Brain microvascular endothelial cell (primary cell): ENCODE measurements around the gene ITGB7.
A peak's percentile ranks its signal among the peaks of the same experiment; 100 is the strongest.

Experiments
- DNase-seq: peaks from one replicate; pipeline ENCODE4 v3.0.0-alpha.2; 2020
- H3K27ac ChIP-seq: fragments of 250-450 bp; sonication (Bioruptor Pico); 2 replicates; pipeline ENCODE4 v1.5.1; 2020; ENCODE audit warnings: mild to moderate bottlenecking, moderate library complexity
- H3K27me3 ChIP-seq: fragments of 250-450 bp; sonication (Bioruptor Pico); replicated peaks from 2 replicates; pipeline ENCODE4 v1.5.1; 2020; ENCODE audit warnings: mild to moderate bottlenecking
- H3K36me3 ChIP-seq: fragments of 250-450 bp; sonication (Bioruptor Pico); replicated peaks from 2 replicates; pipeline ENCODE4 v1.5.1; 2020; ENCODE audit warnings: mild to moderate bottlenecking
- H3K4me3 ChIP-seq: 2 replicates; pipeline ENCODE4 v1.5.1; 2011; ENCODE audit warnings: low read depth, mild to moderate bottlenecking, control low read depth, low read length, moderate library complexity
- in situ Hi-C: cut with HindIII; loops from 2 replicates; pipeline ENCODE4 v1.10.0; 2017; ENCODE audit warnings: low sequenced_read_pairs, low pct_ligation_motif_present
- TF ChIP-seq, protein P1 (sequence below): IDR thresholded peaks from 2 replicates; pipeline ENCODE4 v1.5.1; 2011; ENCODE audit warnings: low read depth, mild to moderate bottlenecking, moderate library complexity, low read length, control low read depth, inconsistent platforms; ENCODE audit errors: missing control alignments

Gene ITGB7

GRCh38 chr12:53159195-53159839 is 47.7 kb downstream of the ITGB7 start:
- Histone ChIP-seq H3K27me3 (no peaks in the 10 kb centered on the region), H3K36me3 (no peaks in the 10 kb centered on the region), H3K27ac (no peak overlapping the region), H3K4me3 (no peak overlapping the region)
- in situ Hi-C loops, result no loop called here
- TF ChIP-seq, protein P1, sequence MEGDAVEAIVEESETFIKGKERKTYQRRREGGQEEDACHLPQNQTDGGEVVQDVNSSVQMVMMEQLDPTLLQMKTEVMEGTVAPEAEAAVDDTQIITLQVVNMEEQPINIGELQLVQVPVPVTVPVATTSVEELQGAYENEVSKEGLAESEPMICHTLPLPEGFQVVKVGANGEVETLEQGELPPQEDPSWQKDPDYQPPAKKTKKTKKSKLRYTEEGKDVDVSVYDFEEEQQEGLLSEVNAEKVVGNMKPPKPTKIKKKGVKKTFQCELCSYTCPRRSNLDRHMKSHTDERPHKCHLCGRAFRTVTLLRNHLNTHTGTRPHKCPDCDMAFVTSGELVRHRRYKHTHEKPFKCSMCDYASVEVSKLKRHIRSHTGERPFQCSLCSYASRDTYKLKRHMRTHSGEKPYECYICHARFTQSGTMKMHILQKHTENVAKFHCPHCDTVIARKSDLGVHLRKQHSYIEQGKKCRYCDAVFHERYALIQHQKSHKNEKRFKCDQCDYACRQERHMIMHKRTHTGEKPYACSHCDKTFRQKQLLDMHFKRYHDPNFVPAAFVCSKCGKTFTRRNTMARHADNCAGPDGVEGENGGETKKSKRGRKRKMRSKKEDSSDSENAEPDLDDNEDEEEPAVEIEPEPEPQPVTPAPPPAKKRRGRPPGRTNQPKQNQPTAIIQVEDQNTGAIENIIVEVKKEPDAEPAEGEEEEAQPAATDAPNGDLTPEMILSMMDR, result peak; percentile 100
- DNase-seq, result peak; percentile 76

DNA sequence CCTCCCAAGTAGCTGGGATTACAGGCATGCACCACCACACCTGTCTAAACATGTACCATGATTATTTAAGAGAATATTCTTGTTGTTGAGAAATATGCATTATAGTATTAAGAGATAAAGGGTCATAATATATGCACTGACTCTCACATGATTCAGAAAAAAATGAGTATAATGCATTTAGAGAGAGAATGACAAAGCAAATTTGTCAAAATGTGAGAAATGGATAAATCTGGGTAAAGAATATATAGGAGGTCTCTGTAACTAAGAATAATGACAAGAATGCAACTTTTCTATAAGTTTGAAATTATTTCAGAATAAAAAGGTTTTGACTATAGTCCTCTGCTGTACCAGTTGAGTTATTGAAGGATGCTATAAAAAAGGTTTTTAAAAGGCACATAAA is 54.7 kb downstream of the ITGB7 start:
- TF ChIP-seq, protein P1, result no peak
- no peak overlapping the region for H3K4me3 ChIP-seq
- no peak for DNase-seq
- in situ Hi-C loops, result no loop called here
- H3K36me3 ChIP-seq, result no peaks in the 10 kb centered on the region
- H3K27me3 ChIP-seq, result no peaks in the 10 kb centered on the region
- no peak overlapping the region for H3K27ac ChIP-seq

DNA sequence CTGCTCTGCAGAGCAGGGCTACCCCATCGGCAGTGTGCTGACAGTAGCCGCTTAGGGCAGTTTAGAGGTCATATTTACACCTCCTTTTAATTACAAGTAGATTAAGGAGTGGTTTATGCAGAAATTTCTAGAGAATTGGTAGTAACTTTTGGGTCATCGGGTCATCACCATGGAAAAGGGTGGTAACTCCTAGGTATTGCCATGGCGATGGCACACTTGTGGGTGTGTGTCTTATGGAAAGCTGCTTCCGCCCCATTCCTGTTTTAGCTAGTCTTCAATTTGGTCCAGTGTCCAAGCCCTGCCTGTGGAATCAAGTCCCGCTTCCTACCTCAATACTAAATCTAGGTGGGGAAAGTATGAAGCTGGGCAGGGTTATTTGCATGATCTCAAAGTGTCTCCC is 56.0 kb downstream of the ITGB7 start:
- Histone ChIP-seq H3K36me3 (no peaks in the 10 kb centered on the region), H3K4me3 (no peak overlapping the region), H3K27me3 (no peaks in the 10 kb centered on the region), H3K27ac (no peak overlapping the region)
- no peak for DNase-seq
- in situ Hi-C loops, result no loop called here
- TF ChIP-seq, protein P1, result no peak

DNA sequence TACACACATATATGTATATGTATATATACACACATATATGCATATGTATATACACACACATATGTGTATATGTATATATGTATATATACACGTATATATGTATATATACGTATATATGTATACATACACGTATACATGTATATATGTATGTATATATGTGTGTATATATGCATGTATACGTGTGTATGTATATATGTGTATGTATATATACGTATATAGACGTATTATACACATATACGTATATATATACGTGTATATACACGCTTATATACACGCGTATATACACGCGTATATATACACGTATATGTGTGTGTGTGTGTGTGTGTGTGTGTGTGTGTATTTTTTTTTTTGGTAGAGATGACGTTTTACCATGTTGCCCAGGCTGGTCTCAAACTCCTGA is 59.4 kb downstream of the ITGB7 start:
- in situ Hi-C loops, result no loop called here
- no peaks in the 10 kb centered on the region for H3K36me3 ChIP-seq
- H3K27me3 ChIP-seq, result no peaks in the 10 kb centered on the region
- H3K27ac ChIP-seq, result no peak overlapping the region
- no peak overlapping the region for H3K4me3 ChIP-seq
- DNase-seq, result no peak
- TF ChIP-seq, protein P1, result no peak

DNA sequence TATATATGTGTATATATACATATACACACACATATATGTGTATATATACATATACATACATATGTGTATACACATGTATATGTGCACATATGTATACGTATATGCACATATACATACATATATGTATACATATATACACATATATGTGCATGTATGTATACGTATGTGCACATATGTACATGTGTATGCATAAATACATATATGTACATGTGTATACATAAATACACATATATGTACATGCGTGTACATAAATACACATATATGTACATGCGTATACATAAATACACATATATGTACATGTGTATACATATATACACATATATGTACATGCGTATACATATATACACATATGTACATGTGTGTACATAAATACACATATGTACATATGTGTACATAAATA is 59.9 kb downstream of the ITGB7 start:
- TF ChIP-seq, protein P1, result no peak
- Histone ChIP-seq H3K36me3 (no peaks in the 10 kb centered on the region), H3K4me3 (no peak overlapping the region), H3K27ac (no peak overlapping the region), H3K27me3 (no peaks in the 10 kb centered on the region)
- in situ Hi-C loops, result no loop called here
- no peak for DNase-seq
